Mucosa of rectum (tissue), 2 donors: ENCODE results near the gene CEP128.

Experiments
- H3K27ac ChIP-seq, 2 donors: one replicate each; pipeline ENCODE4 v1.7.0; 2013; ENCODE audit warnings: inconsistent platforms in 2 of 2, low read depth in 2 of 2, low read length in 2 of 2
- H3K27me3 ChIP-seq, 2 donors: one replicate each; pipeline ENCODE4 v1.7.0; 2013; ENCODE audit warnings: low read length in 2 of 2; ENCODE audit not compliant: control insufficient read depth in 2 of 2, insufficient read depth in 2 of 2
- H3K36me3 ChIP-seq, 2 donors: one replicate each; pipeline ENCODE4 v1.7.0; 2013; ENCODE audit warnings: low read length in 2 of 2; ENCODE audit not compliant: control insufficient read depth in 2 of 2, insufficient read depth in 2 of 2
- H3K4me1 ChIP-seq, 2 donors: one replicate each; pipeline ENCODE4 v1.7.0; 2013; ENCODE audit warnings: low read length in 2 of 2, mild to moderate bottlenecking in 1 of 2; ENCODE audit not compliant: control insufficient read depth in 2 of 2, insufficient read depth in 2 of 2
- H3K4me3 ChIP-seq, 2 donors: one replicate each; pipeline ENCODE4 v1.7.0; 2013; ENCODE audit warnings: low read length in 2 of 2
- H3K9ac ChIP-seq, 2 donors: one replicate each; pipeline ENCODE4 v1.7.0; 2013; ENCODE audit warnings: low read length in 2 of 2, low read depth in 1 of 2, mild to moderate bottlenecking in 1 of 2
- H3K9me3 ChIP-seq, 2 donors: one replicate each; pipeline ENCODE4 v1.7.0; 2013; ENCODE audit warnings: low read length in 2 of 2; ENCODE audit not compliant: control insufficient read depth in 2 of 2
- donor health status: healthy.
- donor health status: Normal muscosa, but diverticular disease.

The CEP128 gene

GRCh38 chr14:80489513-80489912 lies 452.0 kb downstream of the CEP128 start:
- H3K27ac ChIP-seq, result no peak overlapping the region
- H3K9me3 ChIP-seq, result no peaks in the 10 kb centered on the region
- no peak overlapping the region for H3K4me3 ChIP-seq
- H3K4me1 ChIP-seq, result no peaks in the 10 kb centered on the region
- H3K36me3 ChIP-seq, result no peaks in the 10 kb centered on the region
- H3K9ac ChIP-seq, result no peak overlapping the region
- no peaks in the 10 kb centered on the region for H3K27me3 ChIP-seq

- no peaks in the 10 kb centered on the region for H3K27me3 ChIP-seq
- H3K9ac ChIP-seq, result no peak overlapping the region
- H3K4me1 ChIP-seq, result no peaks in the 10 kb centered on the region
- H3K4me3 ChIP-seq, result no peak overlapping the region
- no peak overlapping the region for H3K27ac ChIP-seq
- H3K9me3 ChIP-seq, result no peaks in the 10 kb centered on the region
- no peaks in the 10 kb centered on the region for H3K36me3 ChIP-seq
Measured at GRCh38 chr14:80485764-80486163, 455.8 kb downstream of the CEP128 start.

GRCh38 chr14:80483331-80483730 lies 458.2 kb downstream of the CEP128 start:
- Histone ChIP-seq H3K9ac (no peak overlapping the region), H3K27ac (no peak overlapping the region), H3K4me3 (no peak overlapping the region), H3K9me3 (no peaks in the 10 kb centered on the region), H3K4me1 (no peaks in the 10 kb centered on the region), H3K36me3 (no peaks in the 10 kb centered on the region), H3K27me3 (no peaks in the 10 kb centered on the region)

DNA sequence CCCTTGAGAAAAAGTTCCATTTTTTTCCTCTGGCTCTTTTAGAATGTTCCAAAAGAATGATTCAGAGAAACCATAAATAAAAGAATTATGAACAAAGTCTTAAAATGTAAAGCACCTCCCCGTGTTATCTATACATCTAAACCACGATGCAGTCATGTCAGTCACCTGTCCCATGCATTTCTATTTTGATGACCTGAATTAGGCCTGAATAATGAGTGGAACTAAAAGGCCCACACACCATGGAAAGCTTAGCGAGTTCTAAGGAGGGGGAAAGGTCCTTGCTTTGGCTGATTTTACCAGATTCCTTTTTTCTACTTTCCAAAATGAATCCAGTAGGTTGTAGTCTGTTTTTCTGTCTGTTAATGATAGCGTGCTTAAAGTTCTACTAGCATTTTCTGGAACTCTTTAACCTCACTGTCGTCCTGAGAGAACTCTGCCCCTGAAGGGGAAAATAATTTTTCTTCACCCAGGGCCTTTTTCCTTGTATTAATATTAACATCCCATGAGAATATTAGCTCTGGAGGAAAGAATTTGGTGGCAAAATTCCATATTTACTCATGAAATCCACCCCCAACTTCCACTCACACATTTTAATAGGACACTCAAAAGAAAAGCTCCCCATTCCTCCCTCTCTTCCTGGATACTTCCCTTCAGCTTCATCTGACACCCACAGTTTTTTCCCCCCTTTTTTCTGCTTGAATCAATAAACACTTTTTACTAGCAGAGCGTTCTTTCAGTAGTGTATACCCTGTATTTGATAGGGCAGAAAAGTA lies 464.0 kb downstream of the CEP128 start:
- no peak overlapping the region for H3K27ac ChIP-seq
- no peak overlapping the region for H3K9ac ChIP-seq
- H3K9me3 ChIP-seq, result no peaks in the 10 kb centered on the region
- no peaks in the 10 kb centered on the region for H3K4me1 ChIP-seq
- H3K36me3 ChIP-seq, result no peaks in the 10 kb centered on the region
- no peaks in the 10 kb centered on the region for H3K27me3 ChIP-seq
- no peak overlapping the region for H3K4me3 ChIP-seq

GRCh38 chr14:80475074-80475473 lies 466.5 kb downstream of the CEP128 start:
- H3K4me1 ChIP-seq, result no peaks in the 10 kb centered on the region
- H3K27me3 ChIP-seq, result no peaks in the 10 kb centered on the region
- peaks cover 0 to 3% of the 10 kb centered on the region in 2 donors for H3K9me3 ChIP-seq
- no peaks in the 10 kb centered on the region for H3K36me3 ChIP-seq
- H3K27ac ChIP-seq, result no peak overlapping the region
- no peak overlapping the region for H3K4me3 ChIP-seq
- no peak overlapping the region for H3K9ac ChIP-seq

- H3K27me3 ChIP-seq, result no peaks in the 10 kb centered on the region
- H3K27ac ChIP-seq, result no peak overlapping the region
- H3K9ac ChIP-seq, result no peak overlapping the region
- no peaks in the 10 kb centered on the region for H3K36me3 ChIP-seq
- H3K9me3 ChIP-seq, result peaks cover 0 to 3% of the 10 kb centered on the region in 2 donors
- H3K4me3 ChIP-seq, result no peak overlapping the region
- no peaks in the 10 kb centered on the region for H3K4me1 ChIP-seq
Measured at GRCh38 chr14:80468331-80469122, 473.0 kb downstream of the CEP128 start.

DNA sequence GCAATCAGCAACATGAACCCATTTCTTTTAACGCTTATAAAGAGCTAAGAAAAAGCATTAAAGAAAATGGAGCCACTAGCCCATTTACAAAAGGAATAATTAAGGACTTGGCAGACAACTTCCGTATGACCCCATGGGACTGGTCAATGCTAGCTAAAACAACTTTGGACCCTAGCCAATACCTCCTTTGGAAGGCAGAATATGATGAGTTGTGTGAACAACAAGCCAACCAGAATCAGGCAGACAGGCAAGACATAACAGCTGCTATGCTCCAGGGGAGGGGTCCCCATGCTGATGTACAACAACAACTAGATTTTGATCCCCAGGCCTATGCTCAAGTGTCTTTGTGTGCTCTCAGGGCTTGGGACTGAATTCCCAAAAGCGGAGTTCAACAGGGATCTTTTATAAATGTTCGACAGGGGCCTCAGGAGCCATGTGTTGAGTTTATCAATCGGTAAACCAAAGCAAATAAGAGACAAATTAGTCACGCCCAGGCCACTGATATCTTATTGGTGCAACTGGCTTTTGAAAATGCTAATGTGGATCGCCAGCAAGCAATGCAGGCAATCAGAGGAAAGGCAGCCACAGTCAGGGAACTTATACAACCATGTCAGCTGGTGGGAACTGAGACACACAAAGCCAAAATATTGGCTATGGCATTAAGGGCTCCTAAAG lies 475.9 kb downstream of the CEP128 start:
- Histone ChIP-seq H3K27ac (no peak overlapping the region), H3K4me3 (no peak overlapping the region), H3K9ac (no peak overlapping the region), H3K27me3 (no peaks in the 10 kb centered on the region), H3K36me3 (no peaks in the 10 kb centered on the region), H3K9me3 (no peaks in the 10 kb centered on the region), H3K4me1 (no peaks in the 10 kb centered on the region)

DNA sequence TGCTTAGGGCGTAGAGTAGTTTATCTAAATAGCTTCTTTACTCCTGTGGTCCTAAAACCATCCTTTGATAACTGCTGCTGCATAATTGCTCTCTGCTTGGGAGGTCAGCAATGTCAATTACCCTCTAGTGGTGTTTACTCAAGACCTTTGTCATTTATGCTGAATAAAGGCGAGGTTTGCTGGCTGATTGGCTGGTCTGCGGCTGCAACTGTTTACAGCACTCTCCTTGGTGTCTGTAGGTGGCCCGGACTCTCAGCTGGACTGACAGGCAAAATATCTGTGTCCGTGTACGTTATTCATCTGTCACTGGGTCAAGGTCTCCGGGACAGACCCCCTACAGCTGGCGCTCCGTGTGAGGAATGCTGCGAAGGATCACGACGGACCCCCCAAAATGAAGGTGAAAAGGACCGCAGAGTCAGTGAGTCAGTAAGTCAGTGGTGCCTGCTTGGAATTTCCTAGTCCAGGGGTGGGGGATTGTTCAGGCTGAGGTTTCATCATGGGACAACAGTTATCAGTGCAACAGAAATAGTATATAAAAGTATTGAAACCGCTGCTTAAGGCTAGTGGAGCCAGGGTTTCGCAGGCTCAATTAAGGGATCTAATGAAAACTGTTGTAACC lies 476.9 kb downstream of the CEP128 start:
- H3K27me3 ChIP-seq, result no peaks in the 10 kb centered on the region
- no peaks in the 10 kb centered on the region for H3K9me3 ChIP-seq
- H3K27ac ChIP-seq, result no peak overlapping the region
- H3K4me3 ChIP-seq, result no peak overlapping the region
- no peak overlapping the region for H3K9ac ChIP-seq
- no peaks in the 10 kb centered on the region for H3K4me1 ChIP-seq
- H3K36me3 ChIP-seq, result no peaks in the 10 kb centered on the region

DNA sequence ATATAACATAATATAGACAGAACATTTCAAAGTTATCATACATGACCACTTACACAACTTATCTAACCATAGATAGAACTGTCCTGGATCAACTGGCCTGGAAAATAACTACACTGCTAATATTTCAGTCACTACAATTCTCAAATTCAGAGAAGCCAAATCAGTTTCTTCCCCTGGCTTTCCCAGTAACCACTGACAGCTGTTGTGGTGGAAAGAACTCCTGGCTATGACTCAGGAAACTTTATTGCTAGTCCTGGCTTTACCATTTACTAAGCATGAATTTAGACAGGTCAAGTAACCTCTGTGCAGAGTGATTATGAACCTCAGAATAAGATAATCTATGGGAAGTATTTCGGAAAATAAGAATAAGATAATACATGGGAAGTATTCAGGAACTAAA lies 485.3 kb downstream of the CEP128 start:
- Histone ChIP-seq H3K27me3 (no peaks in the 10 kb centered on the region), H3K27ac (no peak overlapping the region), H3K4me3 (no peak overlapping the region)

GRCh38 chr14:80455031-80455430 lies 486.5 kb downstream of the CEP128 start:
- no peak overlapping the region for H3K4me3 ChIP-seq
- H3K9ac ChIP-seq, result no peak overlapping the region
- H3K27ac ChIP-seq, result no peak overlapping the region
- peaks cover 0 to 2% of the 10 kb centered on the region in 2 donors for H3K9me3 ChIP-seq
- H3K4me1 ChIP-seq, result no peaks in the 10 kb centered on the region
- H3K36me3 ChIP-seq, result no peaks in the 10 kb centered on the region
- H3K27me3 ChIP-seq, result no peaks in the 10 kb centered on the region

More for the DNA sequence above, 485.3 kb downstream of the CEP128 start:
- Histone ChIP-seq H3K36me3 (no peaks in the 10 kb centered on the region), H3K9me3 (peaks cover 0 to 2% of the 10 kb centered on the region in 2 donors), H3K9ac (no peak overlapping the region), H3K4me1 (no peaks in the 10 kb centered on the region)
